Keratinocyte (primary cell): Measurements from ENCODE around the gene HSP90AA1. TPM values are rescaled to one million over a fixed set of nuclear protein-coding genes. Genes with fewer than 3 reads are reported as not detected.

Experiments used
- DNase-seq: peaks from one replicate; pipeline ENCODE4 v3.0.0-alpha.2; 2011; ENCODE audit warnings: low read depth, missing footprints, low spot score
- FAIRE-seq: peaks from 2 replicates; lab custom pipeline; 2011; peaks lifted over from hg19 to GRCh38; lab: Jason Lieb, UNC
- H2AFZ ChIP-seq: 2 replicates; pipeline ENCODE4 v1.6.0; 2012; ENCODE audit warnings: low read length, control low read depth, inconsistent platforms; ENCODE audit not compliant: control insufficient read depth
- H3K27ac ChIP-seq: 2 replicates; pipeline ENCODE4 v1.5.1; 2011; ENCODE audit warnings: low read length; ENCODE audit not compliant: control insufficient read depth, insufficient read depth
- H3K27me3 ChIP-seq: 3 replicates; pipeline ENCODE4 v1.6.0; 2011; ENCODE audit warnings: low read length; ENCODE audit not compliant: control insufficient read depth, insufficient read depth; ENCODE audit errors: extremely low read depth
- H3K36me3 ChIP-seq, 2 experiments: 2 replicates in 1 of 2; 3 replicates in 1 of 2; pipeline ENCODE4 v1.5.1; 2011; ENCODE audit warnings: low read length in 2 of 2, mild to moderate bottlenecking in 1 of 2; ENCODE audit not compliant: control insufficient read depth in 2 of 2, insufficient read depth in 2 of 2; ENCODE audit errors: extremely low read depth in 1 of 2
- H3K4me1 ChIP-seq: 3 replicates; pipeline ENCODE4 v1.5.1; 2011; ENCODE audit warnings: low read length; ENCODE audit not compliant: control insufficient read depth, insufficient read depth; ENCODE audit errors: extremely low read depth
- H3K4me2 ChIP-seq: 3 replicates; pipeline ENCODE4 v1.6.0; 2011; ENCODE audit warnings: low read depth, low read length; ENCODE audit not compliant: control insufficient read depth, insufficient read depth; ENCODE audit errors: extremely low read depth
- H3K4me3 ChIP-seq, 3 experiments: fragments of 200-600 bp in 1 of 3; sonication (generic) in 1 of 3; 2 replicates in 2 of 3; 3 replicates in 1 of 3; pipeline ENCODE4 v1.5.1; 2011 to 2016; ENCODE audit warnings: low read length in 3 of 3, mild to moderate bottlenecking in 3 of 3, control low read depth in 2 of 3, inconsistent platforms in 1 of 3, low read depth in 1 of 3, mixed read lengths in 1 of 3, mixed run types in 1 of 3, moderate library complexity in 1 of 3; ENCODE audit not compliant: control insufficient read depth in 2 of 3, insufficient read depth in 2 of 3; ENCODE audit errors: extremely low read depth in 1 of 3
- H3K79me2 ChIP-seq: 2 replicates; pipeline ENCODE4 v1.6.0; 2012; ENCODE audit warnings: low read length; ENCODE audit not compliant: control insufficient read depth, insufficient read depth
- H3K9ac ChIP-seq: 3 replicates; pipeline ENCODE4 v1.6.0; 2011; ENCODE audit warnings: low read length; ENCODE audit not compliant: control insufficient read depth, insufficient read depth; ENCODE audit errors: extremely low read depth
- H3K9me1 ChIP-seq: 3 replicates; pipeline ENCODE4 v1.6.0; 2011; ENCODE audit warnings: low read length; ENCODE audit not compliant: control insufficient read depth, insufficient read depth; ENCODE audit errors: extremely low read depth
- H3K9me3 ChIP-seq: 2 replicates; pipeline ENCODE4 v1.5.1; 2012; ENCODE audit warnings: low read depth, low read length; ENCODE audit not compliant: control insufficient read depth
- H4K20me1 ChIP-seq: 3 replicates; pipeline ENCODE4 v1.6.0; 2011; ENCODE audit warnings: low read length; ENCODE audit not compliant: control insufficient read depth, insufficient read depth; ENCODE audit errors: extremely low read depth
- CTCF ChIP-seq, 3 experiments: IDR thresholded peaks in 1 of 3; conservative IDR thresholded peaks in 1 of 3; optimal IDR thresholded peaks in 1 of 3; 2 replicates in 2 of 3; 3 replicates in 1 of 3; pipeline versions ENCODE3 to v1.5.1; 2011; ENCODE audit warnings: low read length in 3 of 3, mild to moderate bottlenecking in 3 of 3, moderate library complexity in 2 of 3, control low read depth in 1 of 3, inconsistent platforms in 1 of 3; ENCODE audit not compliant: insufficient read depth in 2 of 3; ENCODE audit errors: extremely low read depth in 1 of 3
- EZH2 ChIP-seq: IDR thresholded peaks from one replicate; pipeline ENCODE4 v1.6.1; 2012; ENCODE audit warnings: inconsistent platforms, mild to moderate bottlenecking, low read length, moderate library complexity
- dilution Hi-C: fragments of 300-500 bp; cut with MboI; formaldehyde crosslinking; loops from one replicate; pipeline ENCODE4 v1.7.0; 2020; ENCODE audit warnings: low sequenced_read_pairs; ENCODE audit not compliant: extremely low pct_ligation_motif_present
- polyA plus RNA-seq, 5 experiments: library from polyadenylated mRNA; depleted of rRNA in 3 of 5; stranded (reverse) in 3 of 5; stranded (forward) in 1 of 5; unstranded in 1 of 5; fragments of >200 nt; gene quantifications; 1 replicate in 1 of 5; 2 replicates in 3 of 5; 3 replicates in 1 of 5; pipeline versions ENCODE4 v1.2.1 to v1.2.3, GENCODE V29; 2011 to 2012; ENCODE audit warnings: missing spikeins in 2 of 5, low read depth in 1 of 5, low replicate concordance in 1 of 5

Gene HSP90AA1
- polyA plus RNA-seq, 1 donor (not counting 4 experiments of a cell fraction or from before 2014, with no cell fraction given), result 898 TPM

- FAIRE-seq, result no peak
These were observed 50.9 kb downstream of the HSP90AA1 start for GRCh38 chr14:102035914-102036313.

GRCh38 chr14:102034301-102034700, 52.5 kb downstream of the HSP90AA1 start:
- peaks cover 50 to 67% of the 10 kb centered on the region in 2 experiments for H3K36me3 ChIP-seq
- DNase-seq, result no peak

More at GRCh38 chr14:102035914-102036313, 50.9 kb downstream of the HSP90AA1 start:
- Histone ChIP-seq H3K4me3 (no peak overlapping the region), H3K4me2 (no peak overlapping the region), H4K20me1 (no peaks in the 10 kb centered on the region), H3K27ac (no peak overlapping the region), H3K27me3 (no peaks in the 10 kb centered on the region), H3K9ac (no peak overlapping the region), H3K79me2 (no peaks in the 10 kb centered on the region), H2AFZ (no peak overlapping the region), H3K9me1 (no peaks in the 10 kb centered on the region), H3K4me1 (no peaks in the 10 kb centered on the region), H3K9me3 (no peaks in the 10 kb centered on the region), H3K36me3 (peaks cover 51 to 65% of the 10 kb centered on the region in 2 experiments)
- dilution Hi-C loops, result no loop called here
- no peak for DNase-seq
- TF ChIP-seq CTCF (optimal IDR thresholded peaks at IDR 0.05 in 1 of 3, IDR thresholded peaks at IDR 0.05 in 1 of 3, conservative IDR thresholded peaks at IDR 0.05 in 1 of 3; ENCODE audit: extremely low read depth in 1 of 3, insufficient read depth in 2 of 3, low read length in 3 of 3), result no peak
- no peak for TF ChIP-seq EZH2

More at GRCh38 chr14:102034301-102034700, 52.5 kb downstream of the HSP90AA1 start:
- H3K9me3 ChIP-seq, result no peaks in the 10 kb centered on the region
- H3K27me3 ChIP-seq, result no peaks in the 10 kb centered on the region
- no peak overlapping the region for H3K4me3 ChIP-seq
- TF ChIP-seq EZH2, result no peak
- TF ChIP-seq CTCF (optimal IDR thresholded peaks at IDR 0.05 in 1 of 3, IDR thresholded peaks at IDR 0.05 in 1 of 3, conservative IDR thresholded peaks at IDR 0.05 in 1 of 3; ENCODE audit: extremely low read depth in 1 of 3, insufficient read depth in 2 of 3, low read length in 3 of 3), result no peak
- no peak overlapping the region for H3K27ac ChIP-seq
- H3K4me1 ChIP-seq, result no peaks in the 10 kb centered on the region
- H4K20me1 ChIP-seq, result no peaks in the 10 kb centered on the region
- H3K9ac ChIP-seq, result no peak overlapping the region
- no peak overlapping the region for H3K4me2 ChIP-seq
- dilution Hi-C loops, result no loop called here
- no peaks in the 10 kb centered on the region for H3K79me2 ChIP-seq
- no peak overlapping the region for H2AFZ ChIP-seq
- no peaks in the 10 kb centered on the region for H3K9me1 ChIP-seq
- FAIRE-seq, result no peak
